Measurements from ENCODE around the gene VPS35.
"Not testable (repeated sequence)": the region's sequence is repeated elsewhere in the genome, so short reads cannot be mapped to it uniquely, and the experiment has no call there.

VPS35 gene

DNA sequence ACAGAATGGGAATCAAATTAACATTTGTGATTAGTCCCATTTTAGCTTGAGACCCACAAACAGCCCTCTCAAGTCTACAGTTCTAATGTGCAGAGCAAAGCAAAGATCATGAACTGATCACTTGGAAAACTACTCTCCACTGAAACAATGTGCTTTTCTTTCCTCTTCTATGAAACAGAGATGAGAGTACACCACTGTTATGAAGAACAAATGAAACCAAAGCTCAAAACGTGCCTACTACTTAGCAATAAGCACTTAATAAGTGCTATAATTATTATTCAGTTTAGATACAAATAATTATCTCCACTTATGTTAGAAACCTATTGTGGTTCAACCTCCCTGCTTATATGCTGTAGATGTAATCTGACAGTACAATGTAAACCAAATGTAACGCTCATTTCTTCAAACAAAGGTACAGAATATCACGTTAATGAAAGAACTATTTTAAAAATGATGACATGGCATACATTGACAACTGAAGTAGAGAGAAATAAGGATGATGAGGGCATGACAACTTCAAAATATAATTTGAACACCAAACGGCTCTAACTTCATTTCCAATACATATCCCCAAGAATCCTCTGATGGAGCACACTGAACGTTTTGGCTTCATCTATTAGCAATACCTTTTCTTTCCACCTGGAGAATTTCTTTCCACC, 2.0 kb downstream of the VPS35 start:
- Histone ChIP-seq H3K36me3 (ENCODE audit: control insufficient read depth in 2 of 2, insufficient read depth in 1 of 2, low read length in 2 of 2) (peaks cover 4 to 20% of the 10 kb centered on the region in 2 experiments; a peak in 2 of 3 replicates), H3K4me3 (ENCODE audit: low read depth, low read length) (no peak overlapping the region; the same call in 1 of the 2 replicates), H3K9me3 (ENCODE audit: control insufficient read depth, insufficient read depth, low read depth, low read length) (no peaks in the 10 kb centered on the region), H3K4me1 (ENCODE audit: control insufficient read depth, insufficient read depth, low read length) (peaks cover 6% of the 10 kb centered on the region), H3K27ac (ENCODE audit: extremely low read depth, low read depth, low read length) (no peak overlapping the region)
- no peak for TF ChIP-seq ZIC2 (tag by site-specific recombination; IDR thresholded peaks at IDR 0.05)
- TF ChIP-seq, protein P1, sequence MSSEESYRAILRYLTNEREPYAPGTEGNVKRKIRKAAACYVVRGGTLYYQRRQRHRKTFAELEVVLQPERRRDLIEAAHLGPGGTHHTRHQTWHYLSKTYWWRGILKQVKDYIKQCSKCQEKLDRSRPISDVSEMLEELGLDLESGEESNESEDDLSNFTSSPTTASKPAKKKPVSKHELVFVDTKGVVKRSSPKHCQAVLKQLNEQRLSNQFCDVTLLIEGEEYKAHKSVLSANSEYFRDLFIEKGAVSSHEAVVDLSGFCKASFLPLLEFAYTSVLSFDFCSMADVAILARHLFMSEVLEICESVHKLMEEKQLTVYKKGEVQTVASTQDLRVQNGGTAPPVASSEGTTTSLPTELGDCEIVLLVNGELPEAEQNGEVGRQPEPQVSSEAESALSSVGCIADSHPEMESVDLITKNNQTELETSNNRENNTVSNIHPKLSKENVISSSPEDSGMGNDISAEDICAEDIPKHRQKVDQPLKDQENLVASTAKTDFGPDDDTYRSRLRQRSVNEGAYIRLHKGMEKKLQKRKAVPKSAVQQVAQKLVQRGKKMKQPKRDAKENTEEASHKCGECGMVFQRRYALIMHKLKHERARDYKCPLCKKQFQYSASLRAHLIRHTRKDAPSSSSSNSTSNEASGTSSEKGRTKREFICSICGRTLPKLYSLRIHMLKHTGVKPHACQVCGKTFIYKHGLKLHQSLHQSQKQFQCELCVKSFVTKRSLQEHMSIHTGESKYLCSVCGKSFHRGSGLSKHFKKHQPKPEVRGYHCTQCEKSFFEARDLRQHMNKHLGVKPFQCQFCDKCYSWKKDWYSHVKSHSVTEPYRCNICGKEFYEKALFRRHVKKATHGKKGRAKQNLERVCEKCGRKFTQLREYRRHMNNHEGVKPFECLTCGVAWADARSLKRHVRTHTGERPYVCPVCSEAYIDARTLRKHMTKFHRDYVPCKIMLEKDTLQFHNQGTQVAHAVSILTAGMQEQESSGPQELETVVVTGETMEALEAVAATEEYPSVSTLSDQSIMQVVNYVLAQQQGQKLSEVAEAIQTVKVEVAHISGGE (tag by site-specific recombination; conservative IDR thresholded peaks at IDR 0.05; ENCODE audit: low read depth): no peak
- TF ChIP-seq, protein P2, sequence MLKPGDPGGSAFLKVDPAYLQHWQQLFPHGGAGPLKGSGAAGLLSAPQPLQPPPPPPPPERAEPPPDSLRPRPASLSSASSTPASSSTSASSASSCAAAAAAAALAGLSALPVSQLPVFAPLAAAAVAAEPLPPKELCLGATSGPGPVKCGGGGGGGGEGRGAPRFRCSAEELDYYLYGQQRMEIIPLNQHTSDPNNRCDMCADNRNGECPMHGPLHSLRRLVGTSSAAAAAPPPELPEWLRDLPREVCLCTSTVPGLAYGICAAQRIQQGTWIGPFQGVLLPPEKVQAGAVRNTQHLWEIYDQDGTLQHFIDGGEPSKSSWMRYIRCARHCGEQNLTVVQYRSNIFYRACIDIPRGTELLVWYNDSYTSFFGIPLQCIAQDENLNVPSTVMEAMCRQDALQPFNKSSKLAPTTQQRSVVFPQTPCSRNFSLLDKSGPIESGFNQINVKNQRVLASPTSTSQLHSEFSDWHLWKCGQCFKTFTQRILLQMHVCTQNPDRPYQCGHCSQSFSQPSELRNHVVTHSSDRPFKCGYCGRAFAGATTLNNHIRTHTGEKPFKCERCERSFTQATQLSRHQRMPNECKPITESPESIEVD (tag by site-specific recombination; IDR thresholded peaks at IDR 0.05): no peak
- no peak for TF ChIP-seq ZNF677 (tag by site-specific recombination; IDR thresholded peaks at IDR 0.05)
- no peak for TF ChIP-seq PRDM1 (tag by site-specific recombination; IDR thresholded peaks at IDR 0.05)
- TF ChIP-seq KLF9 (tag by site-specific recombination; IDR thresholded peaks at IDR 0.05; ENCODE audit: low read depth): no peak
- TF ChIP-seq ZFP69B (tag by site-specific recombination; IDR thresholded peaks at IDR 0.05): no peak
- TF ChIP-seq ZNF747 (tag by site-specific recombination; IDR thresholded peaks at IDR 0.05): no peak
- TF ChIP-seq BCL11A (tag by site-specific recombination; IDR thresholded peaks at IDR 0.05; ENCODE audit: low read depth): no peak
- POLR2A ChIA-PET: no interaction called here
- CTCF ChIA-PET: interaction anchor here (1.3 to 2.1 kb wide), 2 partner anchors 13 to 167 kb away, joined by 6 to 15 read pairs; no protein-coding TSS in a partner anchor

DNA sequence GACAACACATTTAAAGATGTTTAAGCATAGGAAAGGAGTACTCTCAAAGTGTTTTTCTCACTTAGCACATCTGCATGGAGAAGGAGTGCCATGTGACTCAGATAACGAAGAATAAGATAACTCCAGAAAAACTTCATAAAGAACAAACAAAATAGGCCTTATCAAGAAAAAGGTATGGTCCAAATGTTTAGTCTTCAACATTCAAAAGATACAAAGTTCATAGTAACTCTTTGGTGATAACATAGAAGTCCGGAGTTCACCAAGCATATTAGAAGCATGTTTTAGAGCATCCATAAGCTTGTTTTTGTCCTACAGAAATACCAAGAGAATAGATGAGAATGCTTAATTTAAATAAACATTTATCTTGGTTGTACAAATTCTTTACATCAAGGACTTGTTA, 7.1 kb downstream of the VPS35 start:
- H3K36me3 ChIP-seq (ENCODE audit: control insufficient read depth in 2 of 2, insufficient read depth in 1 of 2, low read length in 2 of 2): peaks cover 16 to 41% of the 10 kb centered on the region in 2 experiments
- POLR2A ChIA-PET; H3K27ac ChIP-seq (ENCODE audit: extremely low read depth, low read depth, low read length); H3K4me3 ChIP-seq (ENCODE audit: low read depth, low read length); H3K4me1 ChIP-seq (ENCODE audit: control insufficient read depth, insufficient read depth, low read length); H3K9me3 ChIP-seq (ENCODE audit: control insufficient read depth, insufficient read depth, low read depth, low read length): not testable (repeated sequence)
- CTCF ChIA-PET: interaction anchor here (0.6 to 1.9 kb wide), 3 partner anchors 9 to 248 kb away, joined by 3 to 15 read pairs (median 5); no protein-coding TSS in a partner anchor

DNA sequence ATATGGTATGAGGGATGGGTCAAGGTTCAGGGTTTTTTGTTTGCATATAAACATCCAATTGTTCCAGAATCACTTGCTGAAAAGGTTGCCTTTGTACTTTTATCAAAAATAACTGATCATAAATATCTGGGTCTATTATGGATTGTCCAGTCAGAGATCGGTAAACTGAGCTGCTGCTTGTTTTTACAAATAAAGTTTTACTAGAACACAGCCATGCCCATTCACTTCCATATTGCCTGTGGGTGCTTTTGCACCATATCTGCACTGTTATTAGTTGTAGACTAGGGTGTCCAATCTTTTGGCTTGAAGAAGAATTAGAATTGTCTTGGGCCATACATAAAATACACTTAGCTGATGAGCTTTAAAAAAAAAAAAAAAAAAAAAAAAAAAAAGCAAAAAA, 11.0 kb downstream of the VPS35 start:
- ChIA-PET POLR2A (interaction anchor here (1.4 kb wide), 1 partner anchor 11 kb away, joined by 3 read pairs; the partner anchor contains the start of gene ORC6), CTCF (interaction anchor here (0.6 to 5.6 kb wide), 3 partner anchors 22 to 195 kb away, joined by 3 to 64 read pairs (median 3); no protein-coding TSS in a partner anchor)
- H3K9me3 ChIP-seq (ENCODE audit: control insufficient read depth, insufficient read depth, low read depth, low read length); H3K4me3 ChIP-seq (ENCODE audit: low read depth, low read length); H3K27ac ChIP-seq (ENCODE audit: extremely low read depth, low read depth, low read length); H3K4me1 ChIP-seq (ENCODE audit: control insufficient read depth, insufficient read depth, low read length): not testable (repeated sequence)
- peaks cover 39 to 73% of the 10 kb centered on the region in 2 experiments for H3K36me3 ChIP-seq (ENCODE audit: control insufficient read depth in 2 of 2, insufficient read depth in 1 of 2, low read length in 2 of 2)

DNA sequence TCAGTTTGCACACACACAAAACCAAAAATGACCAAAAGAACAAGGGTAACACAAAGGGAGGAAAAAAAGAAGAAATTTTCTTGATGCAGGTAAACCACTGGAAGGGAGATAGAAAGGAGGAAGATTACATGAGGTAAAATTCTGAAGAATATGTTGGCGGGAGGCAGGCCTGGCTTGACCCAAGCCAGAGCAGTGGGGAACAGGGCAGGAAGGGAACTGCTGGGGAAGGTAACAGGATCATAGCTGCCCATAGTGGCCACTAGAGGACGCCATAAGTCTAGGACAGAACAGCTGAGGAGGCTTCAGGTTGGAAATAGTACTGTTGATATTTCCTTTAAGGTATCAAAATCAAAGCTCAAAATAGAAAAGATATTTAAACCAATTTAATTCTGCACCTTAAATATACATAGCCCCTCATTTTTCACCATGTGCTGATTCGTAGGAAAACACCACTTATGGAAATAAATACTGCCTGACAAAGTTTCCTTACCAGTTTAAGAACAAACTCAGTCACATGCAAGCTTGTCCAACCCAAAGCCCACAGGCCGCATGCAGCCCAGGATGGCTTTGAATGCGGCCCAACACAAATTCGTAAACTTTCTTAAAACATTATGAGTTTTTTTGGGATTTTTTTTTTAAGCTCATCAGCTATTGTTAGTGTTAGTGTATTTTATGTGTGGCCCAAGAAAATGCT, 15.5 kb downstream of the VPS35 start:
- peaks cover 56 to 89% of the 10 kb centered on the region in 2 experiments for H3K36me3 ChIP-seq (ENCODE audit: control insufficient read depth in 2 of 2, insufficient read depth in 1 of 2, low read length in 2 of 2)
- H3K4me1 ChIP-seq (ENCODE audit: control insufficient read depth, insufficient read depth, low read length): no peaks in the 10 kb centered on the region
- POLR2A ChIA-PET: interaction anchor here (1.0 to 1.1 kb wide), 2 partner anchors 16 to 1491 kb away, joined by 3 to 4 read pairs; partner anchors contain the start of gene ORC6
- H3K4me3 ChIP-seq (ENCODE audit: low read depth, low read length): no peak overlapping the region
- H3K9me3 ChIP-seq (ENCODE audit: control insufficient read depth, insufficient read depth, low read depth, low read length): no peaks in the 10 kb centered on the region
- H3K27ac ChIP-seq (ENCODE audit: extremely low read depth, low read depth, low read length): no peak overlapping the region
- CTCF ChIA-PET: interaction anchor here (0.5 to 5.6 kb wide), 46 partner anchors 9 to 308 kb away, joined by 3 to 64 read pairs (median 4); partner anchors contain the start of gene ORC6
- TF ChIP-seq ZEB2 (tag by site-specific recombination; IDR thresholded peaks at IDR 0.05) (no peak), ZBTB48 (tag by site-specific recombination; IDR thresholded peaks at IDR 0.05) (no peak), TRIM28 (IDR thresholded peaks at IDR 0.05; ENCODE audit: borderline replicate concordance, low read length) (no peak), MEIS1 (CRISPR knock-in tag; IDR thresholded peaks at IDR 0.05; ENCODE audit: borderline replicate concordance) (no peak), GLIS1 (tag by site-specific recombination; IDR thresholded peaks at IDR 0.05) (no peak), ZNF266 (tag by site-specific recombination; IDR thresholded peaks at IDR 0.05; ENCODE audit: low read depth) (no peak), ZNF184 (tag by site-specific recombination; IDR thresholded peaks at IDR 0.05) (no peak), ZNF629 (tag by site-specific recombination; IDR thresholded peaks at IDR 0.05) (no peak), ZBTB20 (tag by site-specific recombination; IDR thresholded peaks at IDR 0.05) (no peak)
- TF ChIP-seq, protein P3, sequence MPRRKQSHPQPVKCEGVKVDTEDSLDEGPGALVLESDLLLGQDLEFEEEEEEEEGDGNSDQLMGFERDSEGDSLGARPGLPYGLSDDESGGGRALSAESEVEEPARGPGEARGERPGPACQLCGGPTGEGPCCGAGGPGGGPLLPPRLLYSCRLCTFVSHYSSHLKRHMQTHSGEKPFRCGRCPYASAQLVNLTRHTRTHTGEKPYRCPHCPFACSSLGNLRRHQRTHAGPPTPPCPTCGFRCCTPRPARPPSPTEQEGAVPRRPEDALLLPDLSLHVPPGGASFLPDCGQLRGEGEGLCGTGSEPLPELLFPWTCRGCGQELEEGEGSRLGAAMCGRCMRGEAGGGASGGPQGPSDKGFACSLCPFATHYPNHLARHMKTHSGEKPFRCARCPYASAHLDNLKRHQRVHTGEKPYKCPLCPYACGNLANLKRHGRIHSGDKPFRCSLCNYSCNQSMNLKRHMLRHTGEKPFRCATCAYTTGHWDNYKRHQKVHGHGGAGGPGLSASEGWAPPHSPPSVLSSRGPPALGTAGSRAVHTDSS (tag by site-specific recombination; IDR thresholded peaks at IDR 0.05): no peak
